GM12874 (cell line): ENCODE measurements around the gene LSAMP.

Source experiments
- TF ChIP-seq, protein P1 (sequence below): IDR thresholded peaks from 2 replicates; pipeline ENCODE4 v1.5.1; 2011; ENCODE audit warnings: low read depth, mild to moderate bottlenecking, control low read depth, low read length, moderate library complexity; ENCODE audit not compliant: insufficient read depth

LSAMP gene

DNA sequence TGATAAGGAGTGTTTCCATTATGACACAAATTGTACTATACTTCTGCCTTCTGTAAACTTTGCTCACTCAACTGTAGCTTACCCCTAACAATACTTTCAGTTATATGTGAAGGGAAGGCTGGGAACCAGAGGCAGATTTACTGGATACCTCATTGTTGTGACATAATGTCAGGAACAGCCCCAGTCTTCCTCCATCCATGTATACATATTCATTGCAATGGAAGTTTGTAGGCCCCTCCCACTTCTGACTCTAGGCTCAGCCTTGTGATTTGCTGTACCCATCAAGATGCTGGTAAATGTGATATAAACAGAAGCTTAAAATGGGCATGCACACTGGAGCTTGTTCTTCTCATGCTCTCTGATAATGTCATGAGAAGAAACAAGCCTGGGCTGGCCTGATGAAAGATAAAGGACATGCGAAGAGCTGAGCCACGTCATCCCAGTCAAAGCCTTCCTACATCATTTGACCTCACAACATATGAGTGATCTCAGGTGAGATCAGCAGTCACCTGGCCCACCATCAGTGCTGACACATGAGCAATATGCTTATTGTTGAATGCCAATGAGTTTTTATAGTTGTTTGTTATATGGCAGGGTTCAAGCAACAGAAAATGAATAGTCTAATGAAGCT lies 554.2 kb downstream of the LSAMP start:
- TF ChIP-seq, protein P1, sequence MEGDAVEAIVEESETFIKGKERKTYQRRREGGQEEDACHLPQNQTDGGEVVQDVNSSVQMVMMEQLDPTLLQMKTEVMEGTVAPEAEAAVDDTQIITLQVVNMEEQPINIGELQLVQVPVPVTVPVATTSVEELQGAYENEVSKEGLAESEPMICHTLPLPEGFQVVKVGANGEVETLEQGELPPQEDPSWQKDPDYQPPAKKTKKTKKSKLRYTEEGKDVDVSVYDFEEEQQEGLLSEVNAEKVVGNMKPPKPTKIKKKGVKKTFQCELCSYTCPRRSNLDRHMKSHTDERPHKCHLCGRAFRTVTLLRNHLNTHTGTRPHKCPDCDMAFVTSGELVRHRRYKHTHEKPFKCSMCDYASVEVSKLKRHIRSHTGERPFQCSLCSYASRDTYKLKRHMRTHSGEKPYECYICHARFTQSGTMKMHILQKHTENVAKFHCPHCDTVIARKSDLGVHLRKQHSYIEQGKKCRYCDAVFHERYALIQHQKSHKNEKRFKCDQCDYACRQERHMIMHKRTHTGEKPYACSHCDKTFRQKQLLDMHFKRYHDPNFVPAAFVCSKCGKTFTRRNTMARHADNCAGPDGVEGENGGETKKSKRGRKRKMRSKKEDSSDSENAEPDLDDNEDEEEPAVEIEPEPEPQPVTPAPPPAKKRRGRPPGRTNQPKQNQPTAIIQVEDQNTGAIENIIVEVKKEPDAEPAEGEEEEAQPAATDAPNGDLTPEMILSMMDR, result no peak

DNA sequence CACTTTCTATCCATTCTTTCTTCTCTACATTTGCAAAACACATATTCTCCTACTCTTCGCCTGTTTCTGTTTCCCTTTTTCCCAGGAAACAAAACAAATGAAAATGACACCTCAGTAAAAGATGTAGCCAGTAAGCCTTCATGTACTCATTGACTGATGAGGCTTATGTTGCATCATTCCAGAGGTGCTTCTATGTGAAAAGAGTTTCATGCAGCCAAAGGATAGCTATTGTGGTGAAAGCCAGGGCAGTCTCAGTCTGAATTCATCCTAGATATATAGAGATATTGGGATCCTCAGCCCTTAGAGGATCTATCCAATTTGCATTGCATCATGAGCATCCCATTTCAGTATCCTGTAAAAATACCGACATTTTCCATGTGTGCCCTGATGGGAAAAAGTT lies 554.7 kb downstream of the LSAMP start:
- TF ChIP-seq, protein P1, result no peak

DNA sequence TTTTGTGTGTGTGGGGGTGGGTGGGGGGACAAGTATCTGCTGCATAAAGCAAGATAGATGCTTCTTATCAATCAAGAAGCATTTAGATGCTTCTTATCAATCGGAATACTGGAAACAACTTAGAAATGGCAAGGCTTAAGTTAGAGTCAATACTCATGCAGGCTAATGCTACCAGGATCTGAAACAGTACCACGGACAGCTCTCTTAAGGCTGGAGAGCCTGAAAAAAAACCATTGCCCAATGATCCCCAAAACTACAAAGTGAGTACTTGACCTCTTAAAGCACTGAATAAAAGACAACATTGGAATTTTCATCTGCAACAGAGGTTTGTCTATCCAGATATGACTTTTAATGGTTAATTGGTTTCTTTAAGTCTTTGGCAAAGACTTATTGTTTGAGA lies 559.7 kb downstream of the LSAMP start:
- TF ChIP-seq, protein P1, result no peak

DNA sequence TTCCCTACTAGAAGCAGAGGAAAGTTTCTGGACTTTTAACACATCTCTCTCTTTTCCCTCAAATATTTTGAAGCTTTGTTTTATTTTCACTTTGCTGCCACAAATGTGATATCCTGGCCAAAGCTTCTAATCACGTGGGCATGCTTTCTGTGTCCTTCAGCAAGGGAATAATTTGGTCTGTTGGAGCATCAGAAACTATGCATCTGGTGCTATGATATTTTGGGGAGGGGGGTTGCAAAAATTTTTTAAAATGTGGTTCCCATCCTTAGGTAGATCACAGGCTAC lies 567.7 kb downstream of the LSAMP start:
- TF ChIP-seq, protein P1, result no peak

DNA sequence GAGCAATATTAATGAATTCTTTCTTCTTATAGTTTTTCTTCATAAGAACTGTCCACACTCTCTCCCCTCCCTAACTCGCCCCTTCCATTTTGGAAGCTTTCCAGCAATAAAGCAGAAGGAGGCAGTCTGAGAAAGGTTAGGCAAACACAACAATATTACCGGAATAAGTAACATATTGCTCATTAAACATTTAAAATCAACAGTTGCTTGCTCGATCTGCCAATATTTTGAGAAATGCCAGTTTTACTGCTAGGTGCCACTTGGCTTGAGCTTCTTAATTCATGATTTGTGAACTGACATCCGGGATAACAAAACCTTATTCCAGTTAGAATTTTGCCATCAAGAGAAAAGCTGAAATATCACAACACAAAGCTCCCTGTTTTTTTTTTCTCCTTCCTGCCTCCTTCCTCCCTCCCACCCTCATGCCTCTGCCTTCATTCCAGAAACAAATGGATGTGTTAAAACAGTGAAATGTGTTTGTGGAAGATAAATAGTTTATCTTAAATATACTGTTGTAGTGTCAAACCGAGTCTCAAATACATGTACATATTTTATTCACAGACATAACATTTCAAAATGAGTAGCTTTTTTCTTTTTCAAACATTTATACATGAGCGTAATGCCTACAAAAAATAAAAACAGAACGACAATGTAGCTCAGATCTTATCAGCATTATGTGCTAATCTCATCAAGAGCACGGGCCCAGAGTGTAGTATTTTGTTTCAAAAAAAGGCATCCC lies 568.2 kb downstream of the LSAMP start:
- TF ChIP-seq, protein P1, result no peak

DNA sequence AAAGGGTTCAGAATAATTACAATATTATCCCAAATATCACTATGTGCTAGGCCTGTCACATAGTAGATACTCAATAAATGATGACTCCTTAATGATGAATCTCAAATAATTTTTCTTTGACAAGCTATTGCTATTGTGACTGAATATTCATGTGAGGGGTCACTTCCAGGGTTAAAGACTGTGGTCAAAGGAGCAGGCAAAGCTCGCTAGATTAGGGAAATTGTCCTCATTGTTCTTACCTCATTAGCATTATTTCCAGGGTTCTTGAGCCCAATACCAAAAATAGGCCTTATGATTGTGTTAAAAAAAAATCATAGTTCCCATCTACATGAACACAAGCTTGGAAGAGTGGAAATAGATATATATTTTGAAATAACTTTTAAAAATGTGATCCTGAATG lies 569.8 kb downstream of the LSAMP start:
- TF ChIP-seq, protein P1, result no peak

DNA sequence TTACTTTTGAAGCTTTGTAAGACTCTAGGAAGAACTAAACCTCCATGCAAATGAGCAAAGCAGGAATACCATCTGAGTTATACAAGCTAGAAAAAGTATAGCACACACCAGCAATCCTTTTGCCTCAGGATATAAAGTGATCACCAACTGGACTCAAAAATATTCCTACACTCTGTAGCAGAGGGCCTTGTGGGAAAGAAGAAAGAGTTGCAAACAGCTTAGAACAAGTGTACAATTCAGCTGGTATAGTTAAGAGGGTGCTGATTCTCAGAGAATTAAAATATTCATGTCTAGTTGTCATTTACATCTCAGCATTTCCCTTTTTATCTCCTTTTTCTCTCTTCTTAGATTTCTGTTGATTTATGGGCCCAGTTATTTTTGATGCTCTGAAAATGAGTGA lies 573.6 kb downstream of the LSAMP start:
- TF ChIP-seq, protein P1, result no peak
